ENCODE results near the gene RNF144A.

RNF144A gene

DNA sequence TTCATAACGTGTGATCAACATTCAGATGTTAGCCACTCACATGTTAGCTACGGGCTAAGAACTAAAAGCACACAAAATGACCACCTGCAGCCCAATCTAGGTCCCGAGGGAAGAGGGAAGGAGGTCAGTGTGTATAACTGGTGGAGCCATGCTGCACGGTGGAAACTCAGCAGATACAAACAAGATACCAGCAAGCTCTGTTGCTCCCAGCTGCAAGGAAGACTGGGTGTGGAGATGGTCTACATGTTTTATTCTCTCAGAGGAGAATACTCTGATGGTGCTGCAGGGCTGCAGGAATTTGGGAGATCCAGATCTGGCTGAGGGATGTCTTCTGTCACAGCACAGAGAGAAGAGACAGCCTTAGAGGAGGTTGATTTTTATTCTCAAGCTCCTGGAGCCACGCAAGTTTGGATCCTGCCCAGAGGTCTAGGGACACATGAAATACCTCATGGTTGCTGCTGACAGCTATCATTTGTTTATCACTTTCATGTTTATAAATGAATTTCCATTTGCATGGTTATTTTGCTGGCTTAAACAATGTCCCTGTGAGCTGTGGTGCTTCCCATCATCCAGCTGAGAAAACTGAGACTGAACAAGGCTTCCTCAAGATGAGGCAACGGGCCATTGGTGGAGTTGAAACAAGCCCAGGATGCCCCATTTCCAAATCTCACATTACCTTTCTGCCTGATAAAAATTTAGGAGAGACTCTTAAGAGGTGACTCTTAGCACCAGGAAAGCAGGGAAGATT lies 30.9 kb downstream of the RNF144A start:
- no peak for DNase-seq (ENCODE audit: low spot score)

DNA sequence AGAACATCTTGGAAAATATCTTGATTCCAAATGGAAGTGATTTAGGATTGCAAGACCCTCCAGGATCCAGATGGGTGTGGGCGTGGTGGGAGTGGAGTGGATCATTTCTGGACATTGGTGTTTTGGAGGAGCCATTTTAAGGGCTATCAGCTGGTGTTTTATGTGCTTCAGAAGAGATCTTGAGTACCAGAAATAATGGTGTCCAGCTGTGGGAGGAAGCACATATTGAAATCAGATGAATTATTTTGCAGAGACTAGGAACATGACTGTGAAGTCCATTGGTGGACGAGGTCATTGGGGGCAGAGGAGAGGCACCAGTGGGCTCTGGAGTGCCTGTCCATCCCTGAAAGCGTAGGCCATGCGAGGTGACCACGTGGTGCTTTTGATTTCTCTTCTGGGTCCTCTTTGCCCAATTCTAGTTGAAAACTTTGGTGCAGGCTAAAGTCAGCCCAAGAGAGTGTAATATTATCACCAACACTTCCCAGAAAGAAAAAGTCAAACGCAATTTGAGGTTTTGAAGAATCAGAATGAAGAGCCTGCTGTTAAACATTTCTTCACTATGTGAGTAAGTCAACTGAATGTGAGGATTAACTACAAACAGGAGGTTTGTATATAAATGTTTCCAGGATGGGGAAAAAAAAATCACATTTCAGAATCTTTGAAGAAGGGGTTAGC lies 31.6 kb downstream of the RNF144A start:
- no peak for DNase-seq (ENCODE audit: low spot score)

DNA sequence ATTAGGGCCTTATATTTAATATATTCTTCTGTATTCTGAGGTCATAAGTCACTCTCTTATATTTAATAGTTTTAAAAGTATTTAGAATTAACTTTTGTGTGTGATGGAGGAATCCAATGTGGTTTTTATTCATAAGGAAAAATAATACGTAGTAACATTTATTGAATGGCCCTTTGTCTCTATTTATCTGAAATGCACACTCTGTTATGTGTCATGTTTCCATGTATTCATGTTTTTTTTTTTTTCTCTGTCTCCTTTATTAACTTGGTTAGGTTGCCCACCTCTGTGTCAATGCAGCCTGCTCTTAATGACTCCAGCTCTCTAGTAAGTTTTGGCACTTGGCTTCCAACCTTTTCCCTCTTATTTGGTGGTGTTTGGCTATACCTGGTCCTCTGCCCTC lies 33.8 kb downstream of the RNF144A start:
- no peak for DNase-seq (ENCODE audit: low spot score)

DNA sequence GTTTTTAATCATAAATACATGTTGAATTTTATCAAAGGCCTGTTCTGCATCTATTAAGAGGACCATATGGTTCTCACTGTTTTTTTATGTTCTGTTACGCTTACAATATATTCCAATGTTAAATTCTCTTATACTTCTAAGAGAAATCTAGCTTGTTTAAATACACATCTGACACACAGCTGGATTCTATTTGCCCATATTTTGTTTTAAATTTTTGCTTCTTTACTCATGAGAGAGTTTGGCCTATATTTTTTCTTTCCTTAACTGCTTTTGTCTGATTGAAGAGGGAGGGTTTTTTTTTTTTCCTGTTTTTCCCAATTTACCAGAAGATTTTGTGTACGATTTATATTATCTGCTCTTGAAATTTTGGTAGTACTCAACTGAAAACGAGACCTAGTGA lies 34.9 kb downstream of the RNF144A start:
- no peak for DNase-seq (ENCODE audit: low spot score)

DNA sequence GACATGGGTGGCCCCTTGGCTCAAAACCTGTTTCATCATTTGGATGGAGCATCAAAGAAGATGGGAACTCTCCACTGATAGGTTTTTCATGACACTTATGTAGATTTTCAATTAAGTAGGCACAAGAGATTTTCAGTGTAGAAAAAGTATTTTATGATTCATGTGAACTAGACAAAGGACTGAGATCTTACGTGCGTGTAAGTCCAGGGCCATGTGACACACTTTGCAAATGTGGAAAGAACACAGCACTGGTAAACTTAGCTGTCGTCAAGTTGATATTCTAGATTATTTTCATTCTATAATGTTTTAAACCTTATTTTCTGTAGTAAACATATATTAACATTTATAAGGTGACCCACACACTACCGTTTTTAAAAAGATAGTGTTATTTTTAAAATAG lies 37.4 kb downstream of the RNF144A start:
- DNase-seq (ENCODE audit: low spot score) = no peak

DNA sequence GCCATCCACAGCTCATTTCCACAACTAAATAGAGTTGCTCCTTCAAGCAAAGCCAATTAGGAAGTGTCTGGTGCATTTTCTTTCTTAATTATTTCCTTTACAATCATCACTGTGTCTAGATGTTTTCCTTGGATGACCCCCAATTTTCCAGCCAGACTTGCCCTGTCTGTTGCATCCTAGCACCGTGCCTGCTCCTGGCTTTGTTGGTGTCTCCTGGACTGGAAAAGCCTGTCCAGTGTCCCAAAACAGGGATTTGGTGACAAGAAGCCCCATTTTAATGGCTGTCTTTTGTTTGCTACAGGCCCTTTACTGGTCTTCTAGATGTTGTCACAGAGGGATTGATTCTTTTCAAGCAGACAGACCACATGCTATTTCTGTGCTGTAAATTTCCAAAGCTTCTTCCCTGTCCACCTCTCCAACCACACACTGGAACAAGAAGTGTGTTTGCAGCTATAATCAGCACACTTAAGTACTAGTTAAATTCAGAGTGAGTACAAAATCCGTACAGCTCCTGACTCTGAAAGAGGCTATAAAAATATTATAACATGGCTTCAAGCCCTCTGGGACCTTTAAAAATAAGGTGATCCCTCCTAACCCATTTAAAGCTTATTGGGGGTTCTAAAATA lies 38.4 kb downstream of the RNF144A start:
- no peak for DNase-seq (ENCODE audit: low spot score)

DNA sequence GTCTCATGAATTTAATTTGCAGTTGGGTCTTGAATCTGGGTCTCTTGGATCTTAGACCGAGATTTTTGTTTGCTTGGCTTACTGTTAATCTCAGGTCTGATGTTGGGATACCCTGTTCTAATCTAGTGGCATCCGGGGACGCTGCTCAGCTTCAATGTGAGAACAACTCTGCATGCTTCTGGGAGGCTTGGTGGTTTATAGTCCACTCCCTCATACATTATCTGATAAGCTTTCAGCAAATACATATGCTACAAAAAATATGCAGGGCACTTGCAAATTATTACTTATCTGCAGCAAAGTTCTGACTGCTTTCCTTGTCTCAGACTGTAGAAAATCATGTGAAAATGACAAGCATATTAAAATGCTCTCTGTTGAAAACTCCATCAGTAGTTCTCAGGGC lies 39.4 kb downstream of the RNF144A start:
- no peak for DNase-seq (ENCODE audit: low spot score)

DNA sequence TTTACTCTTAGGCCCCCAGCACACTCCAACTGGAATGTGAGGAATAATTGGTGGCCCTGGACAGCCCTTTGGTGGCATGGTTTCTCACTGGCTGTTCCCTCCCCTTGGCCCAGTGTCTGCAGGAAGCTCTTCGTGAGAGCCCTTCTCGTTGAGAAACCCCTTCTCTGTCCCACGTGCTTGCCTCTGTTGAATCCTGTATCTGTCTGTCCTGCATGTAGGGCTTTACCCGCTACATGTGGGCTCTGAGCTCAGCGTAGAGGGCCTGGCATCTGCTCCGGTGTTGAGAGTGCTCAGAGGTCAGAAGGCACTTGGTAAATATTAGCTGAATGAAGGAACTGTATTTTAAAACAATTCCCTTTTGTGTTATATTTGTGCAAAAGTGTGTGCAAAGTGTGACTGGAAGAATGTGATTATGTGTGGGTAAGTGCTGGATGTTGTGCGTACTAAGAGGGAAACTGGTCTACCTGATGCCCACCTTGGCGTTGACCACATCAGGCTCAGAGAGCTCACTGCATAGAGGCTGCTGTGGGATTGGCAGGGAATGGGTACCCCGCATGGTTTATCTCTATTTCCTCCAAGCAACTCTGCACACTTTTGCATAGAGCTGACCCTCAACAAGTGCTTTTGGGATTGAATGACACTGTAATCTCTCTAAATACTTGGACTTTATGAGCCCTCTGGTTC lies 40.0 kb downstream of the RNF144A start:
- DNase-seq (ENCODE audit: low spot score) = no peak

DNA sequence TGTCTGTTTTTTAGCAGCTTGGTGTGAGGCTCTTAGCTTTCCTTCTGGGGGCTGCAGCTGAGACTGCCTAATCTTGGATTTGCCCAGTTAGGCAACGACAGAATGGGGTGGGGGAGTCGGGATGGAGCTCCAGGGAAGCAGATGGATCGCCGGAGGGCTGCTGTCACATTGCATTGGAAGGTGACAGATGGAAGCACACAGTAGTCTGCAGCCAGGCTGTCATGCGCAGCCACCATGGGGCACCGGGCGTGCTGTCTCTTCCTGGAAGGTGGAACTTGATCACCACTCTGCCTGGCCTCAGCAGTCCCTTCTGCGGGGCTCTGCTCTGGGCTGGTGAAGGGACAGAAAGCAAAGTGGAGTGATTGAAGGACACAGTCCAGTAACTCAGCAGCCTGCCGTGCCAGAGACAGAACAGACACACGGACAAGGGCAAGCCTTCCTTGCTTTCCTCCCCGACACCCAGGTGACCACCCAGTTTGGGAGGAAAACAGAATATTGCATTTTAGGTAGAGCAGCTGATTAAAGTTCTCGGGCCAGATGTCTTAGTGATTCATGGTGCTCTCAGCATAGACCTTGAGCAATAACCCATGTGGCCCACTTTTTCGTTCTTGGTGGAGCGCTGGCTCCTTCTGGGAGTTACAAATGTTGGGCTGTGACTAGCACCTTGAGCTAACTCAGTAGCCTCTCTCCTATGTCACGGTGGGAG lies 40.9 kb downstream of the RNF144A start:
- no peak for DNase-seq (ENCODE audit: low spot score)

DNA sequence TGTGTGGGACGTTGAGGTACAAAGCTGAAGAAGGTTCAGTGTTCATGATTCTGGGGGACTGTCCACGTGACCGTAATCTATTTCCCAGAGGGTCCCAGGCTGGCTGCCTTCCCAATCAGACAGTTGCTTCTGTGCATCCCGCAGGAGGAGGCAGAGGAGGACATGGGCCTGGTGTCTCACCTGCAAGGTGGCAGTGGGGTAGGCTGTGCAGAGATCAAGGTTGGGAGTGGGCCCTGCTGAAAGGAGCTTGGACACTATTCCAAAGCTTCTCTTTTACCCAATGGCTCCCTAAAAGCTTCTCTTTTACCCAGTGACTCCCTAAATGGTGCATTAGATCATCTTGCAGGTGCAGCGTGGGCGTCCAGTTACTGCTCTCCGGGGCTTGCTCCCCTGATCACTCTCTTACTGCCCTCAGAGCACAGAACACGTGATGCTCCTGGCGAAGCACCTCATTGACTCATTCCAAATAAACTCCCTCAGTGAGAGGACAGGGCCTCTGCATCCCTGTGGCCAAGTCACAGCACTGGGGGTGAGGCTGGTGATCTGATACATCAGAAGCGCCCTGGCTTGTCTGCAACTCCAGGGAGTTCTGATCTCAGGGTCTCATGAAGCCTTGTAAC lies 41.5 kb downstream of the RNF144A start:
- no peak for DNase-seq (ENCODE audit: low spot score)

DNA sequence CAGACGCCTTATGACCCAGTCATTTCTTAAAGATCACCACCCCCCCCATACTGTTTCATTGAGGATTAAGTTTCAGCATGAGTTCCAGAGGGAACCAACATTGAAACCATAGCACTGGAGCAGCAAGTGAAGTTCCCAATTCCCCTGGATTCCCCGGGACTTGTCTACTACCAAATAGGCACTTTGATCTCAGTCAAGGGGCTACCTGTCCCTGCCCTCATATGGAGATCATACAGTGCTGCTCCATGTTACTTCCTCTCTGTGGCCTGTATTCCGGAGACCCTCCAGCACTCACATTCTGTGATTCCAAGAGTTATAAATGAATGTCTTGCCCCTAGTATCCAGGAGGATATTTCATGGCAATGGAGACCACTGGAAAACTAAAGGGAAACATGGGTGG lies 42.5 kb downstream of the RNF144A start:
- DNase-seq (ENCODE audit: low spot score) = no peak

DNA sequence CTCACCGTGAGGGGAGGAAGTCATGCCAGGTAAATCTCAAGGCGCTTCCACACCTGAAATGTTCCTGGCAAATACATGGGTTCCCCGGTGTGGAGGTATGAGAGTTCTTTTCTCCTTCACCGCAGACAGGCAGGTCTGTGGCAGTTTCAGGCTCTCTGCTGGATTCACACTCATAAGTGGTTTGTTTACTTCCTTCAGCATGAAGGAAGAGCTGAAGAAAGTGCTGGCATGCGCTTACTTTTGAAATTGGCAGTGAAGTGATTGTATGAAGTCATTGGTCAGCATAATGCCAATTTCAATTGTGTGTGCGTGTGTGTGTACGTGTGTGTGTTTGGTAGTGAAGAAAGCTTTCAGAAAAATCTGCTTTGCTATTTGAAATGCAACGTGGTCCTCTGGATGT lies 43.4 kb downstream of the RNF144A start:
- no peak for DNase-seq (ENCODE audit: low spot score)

DNA sequence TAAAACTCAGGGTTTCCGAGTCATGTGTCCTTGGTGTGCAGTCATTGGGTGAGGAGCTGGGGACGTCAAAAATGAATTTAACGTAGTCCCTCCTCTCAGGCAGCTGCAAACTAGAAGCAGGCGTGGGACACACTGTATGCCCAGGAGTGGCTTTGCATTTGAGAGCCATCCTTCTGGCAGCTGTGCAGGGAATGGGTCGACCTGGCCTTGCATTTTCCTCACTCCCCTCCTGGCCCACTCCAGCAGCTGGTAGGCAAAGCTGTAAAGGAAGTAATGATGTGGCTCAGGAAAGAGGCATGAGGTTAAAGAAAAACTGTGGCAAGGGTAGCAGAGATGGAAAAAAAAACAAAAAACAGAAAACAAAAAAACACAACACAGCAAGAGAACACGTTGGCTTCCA lies 46.5 kb downstream of the RNF144A start:
- DNase-seq (ENCODE audit: low spot score) = no peak

DNA sequence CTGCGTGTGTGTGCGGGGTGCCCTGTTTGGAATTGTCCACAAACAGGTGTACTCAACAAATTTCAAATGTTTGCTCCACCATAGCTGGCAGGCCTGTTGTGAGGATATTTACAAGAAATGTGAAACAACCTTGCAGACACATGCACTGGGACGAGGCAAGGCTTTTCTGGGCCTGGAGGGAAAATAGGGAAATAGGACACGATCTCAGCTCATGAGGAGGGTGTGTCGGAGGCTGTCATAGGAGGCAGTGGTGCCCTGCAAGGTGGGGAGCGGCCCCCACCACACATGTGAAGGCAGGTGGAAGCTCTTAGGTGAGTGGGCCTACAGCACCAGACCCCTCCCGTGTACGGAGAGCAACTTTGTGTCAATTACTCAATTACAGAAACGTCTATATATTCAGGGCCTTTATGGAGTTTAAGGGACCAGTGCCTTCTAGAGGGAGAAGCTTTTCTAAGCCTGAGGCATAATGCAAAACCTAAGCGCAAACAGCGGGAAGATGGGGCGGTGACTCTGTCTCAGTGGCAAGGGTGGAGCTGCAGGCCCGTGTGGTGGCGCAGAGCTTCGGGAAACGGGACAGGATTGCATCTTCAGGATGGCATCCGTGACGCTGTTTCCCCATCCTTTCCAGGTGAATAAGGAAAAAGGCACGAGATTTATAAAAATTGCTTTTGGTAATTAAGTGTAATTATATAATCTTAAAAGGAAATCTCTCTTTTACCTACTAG lies 48.0 kb downstream of the RNF144A start:
- no peak for DNase-seq (ENCODE audit: low spot score)

DNA sequence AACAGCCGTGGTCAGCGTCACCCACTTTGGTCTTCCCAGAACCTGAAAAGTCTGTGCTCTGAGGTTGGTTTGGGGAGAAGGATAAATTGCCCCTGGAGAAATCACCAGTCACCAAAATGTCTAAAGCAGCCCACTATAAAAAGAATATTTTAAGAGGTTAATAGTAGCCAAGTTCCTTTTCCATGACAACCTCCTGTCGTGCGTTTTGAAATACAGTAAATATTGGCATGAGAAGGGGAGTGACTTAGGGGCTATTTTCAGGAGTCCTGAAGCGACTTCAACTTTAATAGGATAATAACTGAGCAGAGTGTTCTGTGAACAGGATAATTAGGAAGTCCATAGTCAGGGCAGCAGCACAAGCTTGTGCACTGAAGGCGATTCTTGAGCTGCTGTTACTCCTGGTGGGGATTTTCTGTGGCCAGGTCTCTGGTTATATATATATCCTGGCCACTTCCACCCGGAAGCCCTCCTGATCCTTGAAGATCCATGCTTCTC lies 49.3 kb downstream of the RNF144A start:
- no peak for DNase-seq (ENCODE audit: low spot score)

DNA sequence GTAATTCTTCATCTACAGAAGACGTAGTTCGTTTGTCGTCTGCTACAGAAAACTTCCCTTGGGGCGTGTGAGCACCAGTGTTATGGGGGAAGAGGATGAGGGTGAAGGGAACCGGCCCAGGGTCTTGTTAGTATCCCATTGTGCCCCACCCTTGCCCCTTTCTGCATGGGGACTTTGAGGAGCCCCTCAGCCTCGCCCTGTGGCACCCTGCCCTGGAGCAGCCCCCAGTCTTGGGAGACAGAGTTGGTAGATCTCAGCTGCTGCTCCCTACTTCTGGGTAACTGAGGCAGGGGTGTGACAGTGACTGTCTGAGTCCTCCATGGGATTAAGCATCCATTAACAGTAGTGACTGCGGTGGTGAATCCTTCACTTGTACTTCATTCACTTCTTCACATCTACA lies 50.1 kb downstream of the RNF144A start:
- no peak for DNase-seq (ENCODE audit: low spot score)

DNA sequence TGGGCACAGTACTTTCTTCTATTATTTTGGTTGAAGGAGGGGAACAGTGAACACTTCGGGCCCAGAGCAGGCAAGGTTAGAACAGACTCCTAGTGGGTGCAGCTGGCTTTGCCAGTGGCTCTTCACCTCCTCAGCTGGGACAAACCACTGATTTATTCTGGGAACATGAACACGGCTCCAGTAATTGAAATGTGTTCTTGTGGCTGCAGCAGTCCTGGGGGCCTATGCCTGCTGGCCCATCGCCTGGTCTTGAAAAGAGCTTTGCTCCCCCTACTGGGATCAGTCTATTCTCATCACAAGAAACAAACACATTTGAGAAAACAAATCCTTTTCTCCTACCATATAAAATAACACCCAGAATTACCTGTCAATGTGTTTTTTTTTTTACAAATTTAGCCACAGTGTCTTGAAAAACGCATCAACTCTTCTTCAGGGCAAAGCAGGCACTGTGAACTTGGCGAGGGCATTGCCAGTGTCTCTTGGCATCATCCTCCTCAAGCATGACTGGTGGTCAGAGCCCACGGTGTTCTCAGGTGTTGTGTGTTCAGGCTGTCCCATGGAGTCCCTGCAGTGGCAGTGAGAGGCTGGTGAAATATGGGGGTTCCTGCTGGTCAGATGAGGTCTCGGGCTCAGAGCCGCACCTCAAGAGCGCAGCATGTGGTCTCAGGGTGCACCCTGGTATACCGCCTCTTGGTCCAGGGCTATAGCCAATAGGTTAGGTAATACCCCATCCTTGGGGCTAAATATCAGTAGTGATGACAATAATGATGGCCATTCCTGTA lies 51.3 kb downstream of the RNF144A start:
- no peak for DNase-seq (ENCODE audit: low spot score)

DNA sequence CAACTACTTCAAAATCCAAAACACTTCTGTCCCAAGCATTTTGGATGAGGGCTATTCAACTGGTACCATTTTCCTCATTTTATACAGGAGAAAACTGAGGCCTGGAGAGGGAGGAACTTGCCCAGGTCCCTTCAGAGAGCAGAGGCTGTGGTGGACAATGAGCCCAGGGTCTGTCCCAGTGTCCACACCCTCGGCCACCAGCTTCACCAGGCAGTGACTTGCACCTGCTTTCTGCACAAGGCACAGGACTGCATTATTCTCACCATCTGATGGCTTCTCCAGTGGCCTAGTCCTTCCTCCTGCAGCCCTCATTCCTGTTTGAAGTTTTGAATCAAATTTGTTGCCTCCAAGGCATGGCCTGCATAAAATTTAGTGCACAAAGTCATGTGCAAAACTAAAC lies 53.3 kb downstream of the RNF144A start:
- no peak for DNase-seq (ENCODE audit: low spot score)

DNA sequence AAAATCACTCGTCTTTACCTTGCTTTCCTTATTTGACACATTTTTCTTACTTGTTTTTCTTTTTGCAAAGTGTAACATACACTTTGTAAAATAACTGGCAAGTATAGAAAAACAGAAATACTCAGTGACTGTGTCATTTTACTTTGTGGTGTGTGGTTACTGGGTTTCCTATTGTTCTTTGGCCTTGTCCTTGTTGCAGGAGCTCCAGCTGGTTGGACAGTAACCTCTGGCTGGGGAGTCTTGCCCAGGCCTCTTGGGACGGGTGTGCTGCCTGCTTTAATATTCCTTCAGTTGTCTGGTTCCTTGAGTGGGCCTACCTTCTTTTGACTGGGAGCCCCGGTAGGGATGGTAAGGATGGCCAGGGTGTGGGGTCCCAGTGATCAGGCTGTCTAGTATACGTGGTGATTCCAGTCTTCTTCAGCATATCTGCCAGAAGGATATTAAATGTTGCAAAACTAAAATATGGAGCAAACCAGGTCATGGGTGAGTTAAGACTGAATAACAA lies 53.8 kb downstream of the RNF144A start:
- no peak for DNase-seq (ENCODE audit: low spot score)

DNA sequence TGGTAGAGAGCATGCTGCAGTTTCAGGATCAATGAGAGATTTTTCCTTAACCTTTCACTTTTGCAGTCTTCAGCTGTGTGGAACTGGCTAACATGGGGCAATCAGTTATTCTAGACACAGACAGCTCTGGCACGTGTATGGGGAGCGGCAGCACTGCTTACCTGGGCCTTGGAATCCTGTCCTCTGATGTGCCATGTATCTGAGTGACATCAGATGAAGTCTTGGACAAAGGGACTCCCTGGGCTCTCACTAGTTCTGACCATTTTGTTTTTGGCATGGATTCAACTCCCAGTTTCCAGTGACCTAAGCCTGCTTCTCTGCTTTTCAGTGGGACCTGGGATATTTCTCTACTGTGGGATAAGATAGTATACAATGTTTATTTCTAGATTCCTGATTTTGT lies 54.3 kb downstream of the RNF144A start:
- DNase-seq (ENCODE audit: low spot score) = no peak
